Endodermal cell (in vitro differentiated cells): Measurements from ENCODE around the gene FBXW11. TPM values are rescaled to one million over a fixed set of nuclear protein-coding genes. Genes with fewer than 3 reads are reported as not detected.

Source experiments
- DNase-seq: peaks from one replicate; pipeline ENCODE4 v3.0.0-alpha.2; 2017
- H3K27ac ChIP-seq: 2 replicates; pipeline ENCODE4 v1.5.1; 2013; ENCODE audit warnings: mild to moderate bottlenecking, low read depth, low read length, moderate library complexity
- H3K27me3 ChIP-seq: 2 replicates; pipeline ENCODE4 v1.6.1; 2013; ENCODE audit warnings: mild to moderate bottlenecking, low read length, moderate library complexity; ENCODE audit not compliant: insufficient read depth, control insufficient read depth, poor library complexity, severe bottlenecking
- H3K36me3 ChIP-seq: 2 replicates; pipeline ENCODE4 v1.7.0; 2013; ENCODE audit warnings: mild to moderate bottlenecking, low read length, moderate library complexity; ENCODE audit not compliant: control insufficient read depth, insufficient read depth
- H3K4me1 ChIP-seq: one replicate; pipeline ENCODE4 v1.7.0; 2013; ENCODE audit warnings: low read length; ENCODE audit not compliant: control insufficient read depth, insufficient read depth
- H3K4me3 ChIP-seq: 2 replicates; pipeline ENCODE4 v1.5.1; 2013; ENCODE audit warnings: mild to moderate bottlenecking, low read length, moderate library complexity
- H3K9ac ChIP-seq: 2 replicates; pipeline ENCODE4 v1.6.1; 2013; ENCODE audit warnings: mild to moderate bottlenecking, low read length, moderate library complexity; ENCODE audit not compliant: poor library complexity, severe bottlenecking; ENCODE audit errors: extremely low read depth
- H3K9me3 ChIP-seq: 2 replicates; pipeline ENCODE4 v1.6.1; 2013; ENCODE audit warnings: mild to moderate bottlenecking, low read length, moderate library complexity; ENCODE audit not compliant: control insufficient read depth
- H3K27ac Mint-ChIP-seq: 2 replicates; pipeline ENCODE4 v1.8.0; 2020; ENCODE audit warnings: mixed read lengths
- H3K27me3 Mint-ChIP-seq: 2 replicates; pipeline ENCODE4 v1.8.0; 2021; ENCODE audit warnings: mild to moderate bottlenecking, mixed read lengths; ENCODE audit not compliant: insufficient read depth
- H3K36me3 Mint-ChIP-seq: 2 replicates; pipeline ENCODE4 v1.8.0; 2020; ENCODE audit warnings: low read depth, mixed read lengths
- H3K4me1 Mint-ChIP-seq: 2 replicates; pipeline ENCODE4 v1.8.0; 2020; ENCODE audit warnings: mixed read lengths
- H3K4me3 Mint-ChIP-seq: 2 replicates; pipeline ENCODE4 v1.8.0; 2020; ENCODE audit warnings: mild to moderate bottlenecking, moderate library complexity, mixed read lengths
- H3K9me3 Mint-ChIP-seq: 2 replicates; pipeline ENCODE4 v1.8.0; 2020; ENCODE audit warnings: mild to moderate bottlenecking, mixed read lengths
- WGBS, 2 experiments: methylation state at CpG; one replicate each; pipeline versions ENCODE4 v1.1.5 to v1.1.7; 2013; ENCODE audit warnings: missing lambda C conversion rate in 2 of 2, mixed read lengths in 1 of 2; ENCODE audit not compliant: insufficient coverage in 1 of 2, insufficient read length in 1 of 2; 5-methylcytosine and 5-hydroxymethylcytosine counted together
- total RNA-seq, 2 donors: library from RNA; stranded (reverse); fragmentation: NEBNext Ultra II Directional in 1 of 2; extraction: Animal tissue kit (Norgen Biotek cat#: 25700) in 1 of 2; gene quantifications; 2 replicates in 1 of 2; 3 replicates in 1 of 2; pipeline ENCODE4 v1.2.1, GENCODE V29; 2021
- TF ChIP-seq, protein P1 (sequence below): fragments of 200-600 bp; sonication (generic); conservative IDR thresholded peaks from 2 replicates; pipeline ENCODE4 v1.5.0; 2021; ENCODE audit warnings: antibody characterized with exemption, mild to moderate bottlenecking

The FBXW11 gene
- total RNA-seq, 2 donors from 2014 or later = 42.2 to 49.4 TPM

DNA sequence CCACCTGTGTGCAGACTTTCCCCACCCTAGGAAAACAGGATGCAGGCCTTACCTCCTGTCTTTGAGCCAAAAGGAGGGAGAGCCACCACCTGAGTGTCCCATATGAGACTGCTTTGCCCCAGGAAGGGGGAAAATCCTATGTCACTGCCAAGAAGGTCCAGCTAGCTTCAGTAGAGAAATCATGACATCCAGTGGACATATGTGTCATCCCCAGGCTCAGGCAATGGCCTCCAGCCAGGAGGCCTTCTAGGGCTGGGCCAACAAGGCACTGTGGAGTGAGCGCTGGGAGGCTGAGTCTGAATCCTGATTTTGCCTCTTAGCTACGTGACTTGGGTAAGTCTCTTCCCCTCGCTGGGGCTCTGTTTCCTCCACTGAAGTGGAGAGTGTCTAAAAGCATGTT, 160.6 kb downstream of the FBXW11 start:
- no peaks in the 10 kb centered on the region for H3K36me3 ChIP-seq
- H3K27ac Mint-ChIP-seq = no peak overlapping the region
- 86 to 96% methylated on average over 3 of the region's 3 CpGs for WGBS, 2 experiments
- DNase-seq = peak; percentile 41
- no peak overlapping the region for H3K27ac ChIP-seq
- H3K27me3 Mint-ChIP-seq = peaks cover 10% of the 10 kb centered on the region
- no peak overlapping the region for H3K4me3 ChIP-seq
- H3K27me3 ChIP-seq = no peaks in the 10 kb centered on the region
- H3K9me3 Mint-ChIP-seq = no peaks in the 10 kb centered on the region
- H3K4me1 Mint-ChIP-seq = peaks cover 12% of the 10 kb centered on the region
- H3K4me3 Mint-ChIP-seq = no peak overlapping the region
- no peaks in the 10 kb centered on the region for H3K4me1 ChIP-seq
- TF ChIP-seq, protein P1, sequence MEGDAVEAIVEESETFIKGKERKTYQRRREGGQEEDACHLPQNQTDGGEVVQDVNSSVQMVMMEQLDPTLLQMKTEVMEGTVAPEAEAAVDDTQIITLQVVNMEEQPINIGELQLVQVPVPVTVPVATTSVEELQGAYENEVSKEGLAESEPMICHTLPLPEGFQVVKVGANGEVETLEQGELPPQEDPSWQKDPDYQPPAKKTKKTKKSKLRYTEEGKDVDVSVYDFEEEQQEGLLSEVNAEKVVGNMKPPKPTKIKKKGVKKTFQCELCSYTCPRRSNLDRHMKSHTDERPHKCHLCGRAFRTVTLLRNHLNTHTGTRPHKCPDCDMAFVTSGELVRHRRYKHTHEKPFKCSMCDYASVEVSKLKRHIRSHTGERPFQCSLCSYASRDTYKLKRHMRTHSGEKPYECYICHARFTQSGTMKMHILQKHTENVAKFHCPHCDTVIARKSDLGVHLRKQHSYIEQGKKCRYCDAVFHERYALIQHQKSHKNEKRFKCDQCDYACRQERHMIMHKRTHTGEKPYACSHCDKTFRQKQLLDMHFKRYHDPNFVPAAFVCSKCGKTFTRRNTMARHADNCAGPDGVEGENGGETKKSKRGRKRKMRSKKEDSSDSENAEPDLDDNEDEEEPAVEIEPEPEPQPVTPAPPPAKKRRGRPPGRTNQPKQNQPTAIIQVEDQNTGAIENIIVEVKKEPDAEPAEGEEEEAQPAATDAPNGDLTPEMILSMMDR = no peak
- no peak overlapping the region for H3K9ac ChIP-seq
- no peaks in the 10 kb centered on the region for H3K9me3 ChIP-seq
- peaks cover 28% of the 10 kb centered on the region for H3K36me3 Mint-ChIP-seq

DNA sequence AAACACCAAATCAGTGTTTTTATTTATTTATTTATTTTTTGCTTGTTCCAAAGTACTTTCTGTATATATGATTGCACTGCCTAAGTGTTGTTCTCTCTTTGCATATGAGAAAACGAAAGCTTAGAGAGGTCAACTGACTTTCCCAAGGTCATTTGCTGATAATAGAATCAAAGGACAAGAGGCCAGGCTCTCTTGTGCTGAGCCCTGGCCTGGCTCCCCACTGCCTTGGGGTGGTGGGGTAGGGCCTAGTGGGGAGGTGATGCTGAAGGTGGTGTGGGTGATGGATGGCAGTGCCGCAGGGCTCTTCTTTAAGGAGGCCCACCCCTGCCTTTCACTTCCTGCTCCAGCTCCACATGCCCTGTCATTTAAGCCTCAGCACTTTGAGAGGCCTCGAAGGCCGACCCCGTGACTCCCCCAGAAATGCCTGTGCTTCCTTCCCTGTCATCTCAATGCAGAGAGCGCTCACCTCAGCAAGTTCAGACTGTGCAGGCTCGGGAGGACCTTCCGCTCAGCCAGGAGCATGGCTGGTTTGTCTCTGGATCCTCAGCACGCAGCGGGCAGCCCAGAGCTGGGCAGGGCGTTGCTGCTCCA, 161.3 kb downstream of the FBXW11 start:
- Histone ChIP-seq H3K4me1 (no peaks in the 10 kb centered on the region), H3K27ac (no peak overlapping the region), H3K36me3 (no peaks in the 10 kb centered on the region), H3K27me3 (no peaks in the 10 kb centered on the region), H3K9me3 (no peaks in the 10 kb centered on the region), H3K9ac (no peak overlapping the region), H3K4me3 (no peak overlapping the region)
- peak; percentile 26 for DNase-seq
- Mint-ChIP-seq H3K9me3 (no peaks in the 10 kb centered on the region), H3K27me3 (peaks cover 10% of the 10 kb centered on the region), H3K36me3 (peaks cover 28% of the 10 kb centered on the region), H3K4me3 (no peak overlapping the region), H3K4me1 (peaks cover 7% of the 10 kb centered on the region), H3K27ac (no peak overlapping the region)
- TF ChIP-seq, protein P1 = no peak
- 94% methylated on average over 10 to 11 of the region's 11 CpGs for WGBS, 2 experiments

DNA sequence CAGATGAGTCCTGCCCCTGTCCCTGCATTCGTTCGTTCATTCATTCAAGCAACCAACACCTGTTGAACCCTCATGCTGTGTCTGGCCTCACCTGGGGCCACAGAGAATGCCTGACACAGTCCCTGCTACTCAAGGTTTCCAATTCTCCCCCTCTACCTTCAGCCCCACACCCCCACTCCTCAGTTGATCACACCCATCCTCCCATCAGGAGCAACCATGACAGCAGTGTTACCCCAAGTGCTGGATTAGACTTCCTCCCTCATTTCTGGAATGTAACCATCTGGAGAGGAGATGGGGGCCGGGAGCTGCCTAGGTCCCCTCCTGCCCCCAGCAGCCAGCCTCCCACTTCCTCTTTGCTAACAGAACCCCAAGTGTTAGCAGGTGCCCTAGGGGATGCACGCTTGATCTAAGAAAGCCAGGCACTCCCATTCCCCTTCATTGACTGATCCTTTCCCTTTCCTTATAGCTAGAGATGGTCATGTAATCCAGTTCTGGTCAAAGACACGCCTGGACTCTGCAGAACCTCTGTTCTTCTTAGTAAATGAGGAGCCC, 163.6 kb downstream of the FBXW11 start:
- Histone ChIP-seq H3K27me3 (no peaks in the 10 kb centered on the region), H3K4me3 (no peak overlapping the region), H3K9me3 (no peaks in the 10 kb centered on the region), H3K36me3 (no peaks in the 10 kb centered on the region), H3K4me1 (no peaks in the 10 kb centered on the region), H3K9ac (no peak overlapping the region), H3K27ac (no peak overlapping the region)
- H3K4me1 Mint-ChIP-seq = no peaks in the 10 kb centered on the region
- no peak overlapping the region for H3K4me3 Mint-ChIP-seq
- H3K27me3 Mint-ChIP-seq = peaks cover 6% of the 10 kb centered on the region
- H3K9me3 Mint-ChIP-seq = no peaks in the 10 kb centered on the region
- peak; percentile 28 for DNase-seq
- 92 to 100% methylated on average over 5 of the region's 5 CpGs for WGBS, 2 experiments
- TF ChIP-seq, protein P1 = no peak
- peaks cover 19% of the 10 kb centered on the region for H3K36me3 Mint-ChIP-seq
- no peak overlapping the region for H3K27ac Mint-ChIP-seq
